IPS-NIHi11 (cell line): ENCODE data around the gene DAG1.
"Not testable (repeated sequence)": the region's sequence is repeated elsewhere in the genome, so short reads cannot be mapped to it uniquely, and the experiment has no call there.

ENCODE experiments used
- DNase-seq: peaks from one replicate; pipeline ENCODE4 v3.0.0; 2012; ENCODE audit warnings: mixed read lengths, low spot score

DAG1 gene

GRCh38 chr3:49470714-49471420, 800 bp downstream of the DAG1 start:
- DNase-seq, result no peak

GRCh38 chr3:49471856-49472495, 1.9 kb downstream of the DAG1 start:
- DNase-seq, result no peak

- DNase-seq, result no peak
Observed at GRCh38 chr3:49476563-49476962, 6.5 kb downstream of the DAG1 start.

- DNase-seq, result no peak
Observed at GRCh38 chr3:49482766-49483165, 12.7 kb downstream of the DAG1 start.

- no peak for DNase-seq
Observed at GRCh38 chr3:49484471-49484870, 14.4 kb downstream of the DAG1 start.

- no peak for DNase-seq
Observed at GRCh38 chr3:49489247-49489646, 19.2 kb downstream of the DAG1 start.

GRCh38 chr3:49492969-49493368, 22.9 kb downstream of the DAG1 start:
- no peak for DNase-seq

- no peak for DNase-seq
Observed at GRCh38 chr3:49493901-49494300, 23.8 kb downstream of the DAG1 start.

GRCh38 chr3:49495023-49495422, 25.0 kb downstream of the DAG1 start:
- no peak for DNase-seq

GRCh38 chr3:49496845-49497244, 26.8 kb downstream of the DAG1 start:
- not testable (repeated sequence) for DNase-seq

- no peak for DNase-seq
Observed at GRCh38 chr3:49497606-49498005, 27.5 kb downstream of the DAG1 start.

GRCh38 chr3:49498239-49498638, 28.2 kb downstream of the DAG1 start:
- DNase-seq, result no peak

- DNase-seq, result no peak
Observed at GRCh38 chr3:49498648-49499047, 28.6 kb downstream of the DAG1 start.

- no peak for DNase-seq
Observed at GRCh38 chr3:49500205-49500731, 30.2 kb downstream of the DAG1 start.

- no peak for DNase-seq
Observed at GRCh38 chr3:49500732-49501609, 30.9 kb downstream of the DAG1 start.

- no peak for DNase-seq
Observed at GRCh38 chr3:49501842-49502241, 31.8 kb downstream of the DAG1 start.

GRCh38 chr3:49506906-49507305, 36.8 kb downstream of the DAG1 start:
- no peak for DNase-seq

- no peak for DNase-seq
Observed at GRCh38 chr3:49509028-49509561, 39.0 kb downstream of the DAG1 start.

GRCh38 chr3:49511639-49512038, 41.6 kb downstream of the DAG1 start:
- DNase-seq, result no peak

GRCh38 chr3:49512781-49513355, 42.8 kb downstream of the DAG1 start:
- no peak for DNase-seq

- DNase-seq, result no peak
Observed at GRCh38 chr3:49513494-49514124, 43.5 kb downstream of the DAG1 start.

- DNase-seq, result no peak
Observed at GRCh38 chr3:49518016-49518415, 47.9 kb downstream of the DAG1 start.
